Mesendoderm (in vitro differentiated cells): ENCODE data around the gene TRPM1.
"Not testable (repeated sequence)": the region's sequence is repeated elsewhere in the genome, so short reads cannot be mapped to it uniquely, and the experiment has no call there.

Experiments used
- DNase-seq: peaks from one replicate; pipeline ENCODE4 v3.0.0; 2013
- H2AK5ac ChIP-seq: 2 replicates; pipeline ENCODE4 v1.6.1; 2013; ENCODE audit warnings: low read length, inconsistent platforms
- H2BK120ac ChIP-seq: 2 replicates; pipeline ENCODE4 v1.6.1; 2013; ENCODE audit warnings: low read depth, mild to moderate bottlenecking, low read length, moderate library complexity, mixed read lengths
- H2BK15ac ChIP-seq: replicated peaks from 2 replicates; pipeline ENCODE4 v1.6.1; 2013; ENCODE audit warnings: low read depth, mild to moderate bottlenecking, moderate library complexity
- H2BK5ac ChIP-seq: 2 replicates; pipeline ENCODE4 v1.6.1; 2013; ENCODE audit warnings: low read length, inconsistent platforms
- H3K18ac ChIP-seq: 2 replicates; pipeline ENCODE4 v1.6.1; 2013; ENCODE audit warnings: mild to moderate bottlenecking, low read length, mixed read lengths
- H3K23ac ChIP-seq: one replicate; pipeline ENCODE4 v1.6.1; 2013; ENCODE audit warnings: low read length
- H3K27ac ChIP-seq: 2 replicates; pipeline ENCODE4 v1.5.1; 2013; ENCODE audit warnings: low read depth, mild to moderate bottlenecking, inconsistent platforms, low read length, moderate library complexity
- H3K27me3 ChIP-seq: 2 replicates; pipeline ENCODE4 v1.6.1; 2013; ENCODE audit warnings: low read length, control low read depth, mild to moderate bottlenecking, inconsistent platforms; ENCODE audit not compliant: insufficient read depth, poor library complexity
- H3K36me3 ChIP-seq: 2 replicates; pipeline ENCODE4 v1.6.1; 2013; ENCODE audit warnings: low read length, inconsistent platforms; ENCODE audit not compliant: control insufficient read depth, insufficient read depth
- H3K4ac ChIP-seq: one replicate; pipeline ENCODE4 v1.6.1; 2013; ENCODE audit warnings: low read depth, mild to moderate bottlenecking, low read length, moderate library complexity
- H3K4me1 ChIP-seq: 2 replicates; pipeline ENCODE4 v1.6.1; 2013; ENCODE audit warnings: low read depth, low read length, inconsistent platforms; ENCODE audit not compliant: control insufficient read depth
- H3K4me2 ChIP-seq: 2 replicates; pipeline ENCODE4 v1.6.1; 2013; ENCODE audit warnings: low read length
- H3K4me3 ChIP-seq: 2 replicates; pipeline ENCODE4 v1.5.1; 2013; ENCODE audit warnings: mild to moderate bottlenecking, low read length
- H3K56ac ChIP-seq: one replicate; pipeline ENCODE4 v1.6.1; 2013; ENCODE audit warnings: low read length
- H3K79me1 ChIP-seq: 2 replicates; pipeline ENCODE4 v1.6.1; 2013; ENCODE audit warnings: low read length, inconsistent platforms
- H3K79me2 ChIP-seq: 2 replicates; pipeline ENCODE4 v1.6.1; 2013; ENCODE audit warnings: mild to moderate bottlenecking, low read length; ENCODE audit not compliant: control insufficient read depth, insufficient read depth
- H3K9ac ChIP-seq: 2 replicates; pipeline ENCODE4 v1.6.1; 2013; ENCODE audit warnings: low read length, inconsistent platforms
- H4K5ac ChIP-seq: one replicate; pipeline ENCODE4 v1.6.1; 2013; ENCODE audit warnings: low read length
- H4K8ac ChIP-seq: one replicate; pipeline ENCODE4 v1.6.1; 2013; ENCODE audit warnings: low read depth, mild to moderate bottlenecking, control low read depth, low read length, moderate library complexity
- WGBS: extraction: QIAGEN DNeasy Blood & Tissue Kit; methylation state at CpG from one replicate; pipeline ENCODE4 v1.1.7; 2013; ENCODE audit warnings: low lambda C conversion rate, missing lambda C conversion rate; ENCODE audit not compliant: insufficient coverage; ENCODE audit errors: extremely low coverage; 5-methylcytosine and 5-hydroxymethylcytosine counted together

Gene TRPM1

GRCh38 chr15:31090766-31091165 lies 10.8 kb downstream of the TRPM1 start:
- Histone ChIP-seq H3K9ac (no peak overlapping the region), H3K4me3 (no peak overlapping the region), H3K4ac (no peak overlapping the region), H2BK120ac (no peak overlapping the region), H3K79me1 (no peaks in the 10 kb centered on the region), H3K23ac (no peak overlapping the region), H2BK15ac (no peak overlapping the region), H3K27me3 (no peaks in the 10 kb centered on the region), H3K36me3 (no peaks in the 10 kb centered on the region), H2AK5ac (no peak overlapping the region), H3K4me2 (no peak overlapping the region), H2BK5ac (no peak overlapping the region), H4K8ac (no peak overlapping the region), H3K56ac (no peak overlapping the region), H3K4me1 (no peaks in the 10 kb centered on the region), H3K27ac (no peak overlapping the region), H3K18ac (no peak overlapping the region), H3K79me2 (no peaks in the 10 kb centered on the region), H4K5ac (no peak overlapping the region)
- WGBS = no CpG with 5 or more reads among the region's 4 CpGs
- DNase-seq = no peak

GRCh38 chr15:31089368-31090047 lies 12.0 kb downstream of the TRPM1 start:
- H2AK5ac ChIP-seq = no peak overlapping the region
- no peak overlapping the region for H3K4me3 ChIP-seq
- no CpG with 5 or more reads among the region's 18 CpGs for WGBS
- DNase-seq = no peak
- H3K56ac ChIP-seq = no peak overlapping the region
- no peak overlapping the region for H3K27ac ChIP-seq
- no peak overlapping the region for H4K5ac ChIP-seq
- no peak overlapping the region for H3K9ac ChIP-seq
- H3K36me3 ChIP-seq = no peaks in the 10 kb centered on the region
- H3K79me2 ChIP-seq = no peaks in the 10 kb centered on the region
- no peak overlapping the region for H2BK5ac ChIP-seq
- H3K4me1 ChIP-seq = no peaks in the 10 kb centered on the region
- no peak overlapping the region for H3K23ac ChIP-seq
- H2BK120ac ChIP-seq = no peak overlapping the region
- no peaks in the 10 kb centered on the region for H3K79me1 ChIP-seq
- no peak overlapping the region for H2BK15ac ChIP-seq
- no peaks in the 10 kb centered on the region for H3K27me3 ChIP-seq
- H3K4me2 ChIP-seq = no peak overlapping the region
- no peak overlapping the region for H3K4ac ChIP-seq
- no peak overlapping the region for H3K18ac ChIP-seq
- no peak overlapping the region for H4K8ac ChIP-seq

- no CpG with 5 or more reads among the region's 21 CpGs for WGBS
Measured at GRCh38 chr15:31088672-31089367, 12.7 kb downstream of the TRPM1 start.

GRCh38 chr15:31088041-31088440 lies 13.5 kb downstream of the TRPM1 start:
- H3K56ac ChIP-seq, H3K23ac ChIP-seq, H2BK120ac ChIP-seq, H3K4me2 ChIP-seq, DNase-seq, H3K27me3 ChIP-seq, H3K4me1 ChIP-seq, H4K5ac ChIP-seq, H3K27ac ChIP-seq, H4K8ac ChIP-seq, H2BK5ac ChIP-seq, H3K36me3 ChIP-seq, H3K79me2 ChIP-seq, H3K4me3 ChIP-seq, H3K4ac ChIP-seq, H2AK5ac ChIP-seq, H3K18ac ChIP-seq, H3K79me1 ChIP-seq, H3K9ac ChIP-seq, H2BK15ac ChIP-seq: not testable (repeated sequence)
- WGBS = no CpG with 5 or more reads among the region's 8 CpGs

More at GRCh38 chr15:31088672-31089367, 12.7 kb downstream of the TRPM1 start:
- no peaks in the 10 kb centered on the region for H3K79me2 ChIP-seq
- no peaks in the 10 kb centered on the region for H3K4me1 ChIP-seq
- no peak overlapping the region for H3K4me3 ChIP-seq
- no peak overlapping the region for H3K4ac ChIP-seq
- no peak overlapping the region for H3K27ac ChIP-seq
- DNase-seq = no peak
- H3K18ac ChIP-seq = no peak overlapping the region
- no peaks in the 10 kb centered on the region for H3K27me3 ChIP-seq
- no peak overlapping the region for H2AK5ac ChIP-seq
- no peak overlapping the region for H2BK120ac ChIP-seq
- no peak overlapping the region for H3K4me2 ChIP-seq
- no peak overlapping the region for H4K8ac ChIP-seq
- no peak overlapping the region for H3K9ac ChIP-seq
- no peak overlapping the region for H4K5ac ChIP-seq
- H3K56ac ChIP-seq = no peak overlapping the region
- H3K79me1 ChIP-seq = no peaks in the 10 kb centered on the region
- H2BK15ac ChIP-seq = no peak overlapping the region
- H3K36me3 ChIP-seq = no peaks in the 10 kb centered on the region
- H2BK5ac ChIP-seq = no peak overlapping the region
- H3K23ac ChIP-seq = no peak overlapping the region

- Histone ChIP-seq H3K27ac (no peak overlapping the region), H3K56ac (no peak overlapping the region), H3K4me1 (no peaks in the 10 kb centered on the region), H3K23ac (no peak overlapping the region), H3K4me3 (no peak overlapping the region), H3K4me2 (no peak overlapping the region), H3K36me3 (no peaks in the 10 kb centered on the region), H3K79me2 (no peaks in the 10 kb centered on the region), H4K8ac (no peak overlapping the region), H4K5ac (no peak overlapping the region), H3K27me3 (no peaks in the 10 kb centered on the region), H2BK5ac (no peak overlapping the region), H3K9ac (no peak overlapping the region), H3K18ac (no peak overlapping the region), H2AK5ac (no peak overlapping the region), H3K79me1 (no peaks in the 10 kb centered on the region), H2BK120ac (no peak overlapping the region), H3K4ac (no peak overlapping the region), H2BK15ac (no peak overlapping the region)
- no peak for DNase-seq
- WGBS = no CpG with 5 or more reads among the region's 4 CpGs
Measured at GRCh38 chr15:31086344-31086743, 15.2 kb downstream of the TRPM1 start.
